ENCODE measurements around the gene FCGBP. TPM values are rescaled to one million over a fixed set of nuclear protein-coding genes. Genes with fewer than 3 reads are reported as not detected.
"Not testable (repeated sequence)": the region's sequence is repeated elsewhere in the genome, so short reads cannot be mapped to it uniquely, and the experiment has no call there.

Gene FCGBP
- total RNA-seq, 1 experiment from 2014 or later = 5.7 TPM

- H2AFZ ChIP-seq (ENCODE audit: low read depth, low read length, poor library complexity, severe bottlenecking) = no peak overlapping the region
- H3K9me2 ChIP-seq (ENCODE audit: insufficient read depth) = no peaks in the 10 kb centered on the region
- intact Hi-C loops (cut with micrococcal nuclease) = no loop called here
- TF ChIP-seq POLR2A (IDR thresholded peaks at IDR 0.05; ENCODE audit: borderline replicate concordance, extremely low read depth, insufficient read depth, insufficient read length) (no peak), CEBPB (IDR thresholded peaks at IDR 0.05; ENCODE audit: low read depth) (no peak), SIN3A (IDR thresholded peaks at IDR 0.05; ENCODE audit: low read depth) (no peak), ZNF274 (IDR thresholded peaks at IDR 0.05; ENCODE audit: low read depth, low read length) (no peak), ZBTB33 (IDR thresholded peaks at IDR 0.05; ENCODE audit: extremely low read depth, insufficient replicate concordance, low read length) (no peak), POLR2AphosphoS5 (IDR thresholded peaks at IDR 0.05; ENCODE audit: low read depth, low read length) (no peak), EZH2 (IDR thresholded peaks at IDR 0.05) (no peak), YY1 (IDR thresholded peaks at IDR 0.05; ENCODE audit: extremely low read depth, insufficient replicate concordance, low read depth, low read length) (no peak)
- H3K4me2 ChIP-seq (ENCODE audit: low read length) = no peak overlapping the region
- H3K9ac ChIP-seq (ENCODE audit: low read length) = no peak overlapping the region
- no peak overlapping the region for H3K4me3 ChIP-seq (replicated peaks in 1 of 2; ENCODE audit: low read depth in 1 of 2, low read length in 2 of 2)
- H3K79me2 ChIP-seq (ENCODE audit: insufficient read depth, low read length) = no peaks in the 10 kb centered on the region; the same call in 1 of the 2 replicates
- H3K27ac ChIP-seq (ENCODE audit: low read depth, low read length) = no peak overlapping the region
- DNase-seq (ENCODE audit: low read depth, low spot score) (no peak), ATAC-seq (no peak)
- no TSS peak for BruUV-seq (replicated peaks)
- ChIA-PET RAD21 (ENCODE audit: low non-redundant PET in 1 of 2, low total read pairs in 2 of 2, uncharacterized antibody in 2 of 2, unreplicated experiment in 2 of 2) (no interaction called here), CTCF (no interaction called here), POLR2A (no interaction called here)
- peaks cover 0 to under 1% of the 10 kb centered on the region in 2 experiments; a peak in 1 of 4 replicates for H3K4me1 ChIP-seq (ENCODE audit: control insufficient read depth in 1 of 2, insufficient read depth in 2 of 2, low read length in 2 of 2)
- no peaks in the 10 kb centered on the region for H4K20me1 ChIP-seq (ENCODE audit: insufficient read depth)
- H3K27me3 ChIP-seq (ENCODE audit: insufficient read depth, low read length) = no peaks in the 10 kb centered on the region
- H3K9me3 ChIP-seq (ENCODE audit: control insufficient read depth in 1 of 2, insufficient read depth in 1 of 2, low read depth in 1 of 2, low read length in 2 of 2) = no peaks in the 10 kb centered on the region
- no peaks in the 10 kb centered on the region; a peak in 1 of 4 replicates for H3K36me3 ChIP-seq (ENCODE audit: control insufficient read depth in 1 of 2, insufficient read depth in 2 of 2, low read length in 2 of 2)
Observed at GRCh38 chr19:39963898-39964297, 29.5 kb upstream of the FCGBP start.

GRCh38 chr19:39959407-39959806, 25.0 kb upstream of the FCGBP start:
- H2AFZ ChIP-seq (ENCODE audit: low read depth, low read length, poor library complexity, severe bottlenecking); H3K27me3 ChIP-seq (ENCODE audit: insufficient read depth, low read length); BruUV-seq (replicated peaks); H3K4me3 ChIP-seq (replicated peaks in 1 of 2; ENCODE audit: low read depth in 1 of 2, low read length in 2 of 2); DNase-seq (ENCODE audit: low read depth, low spot score); H3K4me1 ChIP-seq (ENCODE audit: control insufficient read depth in 1 of 2, insufficient read depth in 2 of 2, low read length in 2 of 2); intact Hi-C loops (cut with micrococcal nuclease); H3K36me3 ChIP-seq (ENCODE audit: control insufficient read depth in 1 of 2, insufficient read depth in 2 of 2, low read length in 2 of 2); H3K9ac ChIP-seq (ENCODE audit: low read length); CTCF ChIA-PET; H3K79me2 ChIP-seq (ENCODE audit: insufficient read depth, low read length); RAD21 ChIA-PET (ENCODE audit: low non-redundant PET in 1 of 2, low total read pairs in 2 of 2, uncharacterized antibody in 2 of 2, unreplicated experiment in 2 of 2); H3K4me2 ChIP-seq (ENCODE audit: low read length); ATAC-seq; H3K9me3 ChIP-seq (ENCODE audit: control insufficient read depth in 1 of 2, insufficient read depth in 1 of 2, low read depth in 1 of 2, low read length in 2 of 2); H4K20me1 ChIP-seq (ENCODE audit: insufficient read depth); H3K27ac ChIP-seq (ENCODE audit: low read depth, low read length); POLR2A ChIA-PET; H3K9me2 ChIP-seq (ENCODE audit: insufficient read depth): not testable (repeated sequence)

GRCh38 chr19:39958942-39959341, 24.5 kb upstream of the FCGBP start:
- H3K27ac ChIP-seq (ENCODE audit: low read depth, low read length); RAD21 ChIA-PET (ENCODE audit: low non-redundant PET in 1 of 2, low total read pairs in 2 of 2, uncharacterized antibody in 2 of 2, unreplicated experiment in 2 of 2); H3K79me2 ChIP-seq (ENCODE audit: insufficient read depth, low read length); H3K4me1 ChIP-seq (ENCODE audit: control insufficient read depth in 1 of 2, insufficient read depth in 2 of 2, low read length in 2 of 2); H3K9me2 ChIP-seq (ENCODE audit: insufficient read depth); ATAC-seq; H2AFZ ChIP-seq (ENCODE audit: low read depth, low read length, poor library complexity, severe bottlenecking); BruUV-seq (replicated peaks); H3K4me3 ChIP-seq (replicated peaks in 1 of 2; ENCODE audit: low read depth in 1 of 2, low read length in 2 of 2); intact Hi-C loops (cut with micrococcal nuclease); DNase-seq (ENCODE audit: low read depth, low spot score); H3K4me2 ChIP-seq (ENCODE audit: low read length); H3K9me3 ChIP-seq (ENCODE audit: control insufficient read depth in 1 of 2, insufficient read depth in 1 of 2, low read depth in 1 of 2, low read length in 2 of 2); CTCF ChIA-PET; H3K36me3 ChIP-seq (ENCODE audit: control insufficient read depth in 1 of 2, insufficient read depth in 2 of 2, low read length in 2 of 2); POLR2A ChIA-PET; H3K9ac ChIP-seq (ENCODE audit: low read length); H3K27me3 ChIP-seq (ENCODE audit: insufficient read depth, low read length); H4K20me1 ChIP-seq (ENCODE audit: insufficient read depth): not testable (repeated sequence)

Data from HCT116 (cell line).